AG04449 (cell line): ENCODE results near the gene LRFN3.

ENCODE experiments used
- CTCF ChIA-PET: fragments of 350-600 bp; formaldehyde crosslinking; extraction: SDS; loops from one replicate; lab custom pipeline; 2021; ENCODE audit warnings: antibody characterized with exemption; lab: Yijun Ruan, JAX
- POLR2A ChIA-PET: fragments of 400-600, 350-600 bp; formaldehyde crosslinking; extraction: SDS; loops from one replicate; lab custom pipeline; 2020; ENCODE audit warnings: antibody characterized with exemption, inconsistent platforms; lab: Yijun Ruan, JAX
- DNase-seq: peaks from one replicate; pipeline ENCODE4 v3.0.0-alpha.2; 2010; ENCODE audit warnings: low read depth, low spot score
- H3K4me3 ChIP-seq: 2 replicates; pipeline ENCODE4 v1.5.1; 2011; ENCODE audit warnings: low read depth, mild to moderate bottlenecking, control low read depth, low read length
- TF ChIP-seq, protein P1 (sequence below): IDR thresholded peaks from one replicate; pipeline ENCODE4 v1.5.1; 2011; ENCODE audit warnings: mild to moderate bottlenecking, moderate library complexity, low read length, control low read depth, inconsistent platforms; ENCODE audit not compliant: insufficient read depth; ENCODE audit errors: missing control alignments

The LRFN3 gene

DNA sequence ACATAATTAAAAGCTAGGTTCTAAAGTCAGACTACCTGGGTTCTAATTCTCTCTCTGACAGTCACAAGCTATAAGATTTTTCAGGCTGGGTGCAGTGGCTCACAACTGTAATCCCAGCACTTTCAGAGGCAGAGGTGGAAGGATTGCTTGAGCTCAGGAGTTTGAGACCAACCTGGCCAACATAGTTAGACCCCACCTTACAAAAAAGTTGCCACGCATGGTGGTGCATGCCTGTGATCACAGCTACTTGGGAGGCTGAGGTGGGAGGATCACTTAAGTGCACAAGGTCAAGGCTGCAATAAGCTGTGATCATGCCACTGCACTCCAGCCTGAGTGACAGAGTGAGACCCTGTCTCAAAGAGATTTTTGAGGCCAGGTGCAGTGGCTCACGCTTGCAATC lies 41.8 kb upstream of the LRFN3 start:
- POLR2A ChIA-PET: no interaction called here
- CTCF ChIA-PET: interaction anchor here (0.9 to 3.4 kb wide), 4 partner anchors 12 to 40 kb away, joined by 3 to 19 read pairs (median 9); no protein-coding TSS in a partner anchor

DNA sequence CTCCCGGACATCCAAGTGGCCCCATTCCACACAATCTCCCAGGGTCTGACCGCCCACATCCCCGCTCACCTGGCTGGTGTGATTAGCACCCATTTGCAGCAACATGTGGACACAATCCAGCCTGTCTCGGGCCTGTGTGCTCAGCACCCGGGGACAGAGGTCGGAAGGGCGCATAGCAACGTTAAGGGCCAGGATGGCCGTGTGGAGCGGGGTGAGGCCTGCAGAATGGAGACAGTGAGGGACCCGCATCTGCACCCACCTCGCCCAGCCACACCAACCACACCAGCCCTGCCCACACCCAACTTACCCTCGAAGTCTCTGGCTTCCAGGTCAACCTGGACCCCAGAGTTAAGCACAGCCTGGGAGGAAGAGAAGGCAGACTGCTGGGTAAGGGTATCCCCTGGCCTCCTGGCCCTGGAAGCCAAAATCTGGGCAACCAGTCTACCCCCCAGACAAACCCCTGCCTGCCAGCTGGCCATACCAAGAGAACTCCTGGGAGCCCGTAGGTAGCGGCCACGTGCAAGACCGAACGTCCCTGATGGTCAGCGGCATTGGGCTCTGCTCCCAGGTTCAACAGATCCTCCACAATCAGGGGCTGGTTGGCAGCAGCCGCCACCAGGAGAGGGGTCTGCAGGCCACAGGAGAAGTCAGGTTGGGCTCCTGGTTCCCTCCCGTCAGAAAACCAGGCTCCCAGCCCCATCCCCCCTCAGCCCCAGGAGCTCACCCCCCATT lies 40.1 kb upstream of the LRFN3 start:
- POLR2A ChIA-PET: no interaction called here
- DNase-seq: no peak
- CTCF ChIA-PET: interaction anchor here (0.6 to 3.4 kb wide), 2 partner anchors 13 to 27 kb away, joined by 3 to 19 read pairs; no protein-coding TSS in a partner anchor
- H3K4me3 ChIP-seq: no peak overlapping the region
- TF ChIP-seq, protein P1, sequence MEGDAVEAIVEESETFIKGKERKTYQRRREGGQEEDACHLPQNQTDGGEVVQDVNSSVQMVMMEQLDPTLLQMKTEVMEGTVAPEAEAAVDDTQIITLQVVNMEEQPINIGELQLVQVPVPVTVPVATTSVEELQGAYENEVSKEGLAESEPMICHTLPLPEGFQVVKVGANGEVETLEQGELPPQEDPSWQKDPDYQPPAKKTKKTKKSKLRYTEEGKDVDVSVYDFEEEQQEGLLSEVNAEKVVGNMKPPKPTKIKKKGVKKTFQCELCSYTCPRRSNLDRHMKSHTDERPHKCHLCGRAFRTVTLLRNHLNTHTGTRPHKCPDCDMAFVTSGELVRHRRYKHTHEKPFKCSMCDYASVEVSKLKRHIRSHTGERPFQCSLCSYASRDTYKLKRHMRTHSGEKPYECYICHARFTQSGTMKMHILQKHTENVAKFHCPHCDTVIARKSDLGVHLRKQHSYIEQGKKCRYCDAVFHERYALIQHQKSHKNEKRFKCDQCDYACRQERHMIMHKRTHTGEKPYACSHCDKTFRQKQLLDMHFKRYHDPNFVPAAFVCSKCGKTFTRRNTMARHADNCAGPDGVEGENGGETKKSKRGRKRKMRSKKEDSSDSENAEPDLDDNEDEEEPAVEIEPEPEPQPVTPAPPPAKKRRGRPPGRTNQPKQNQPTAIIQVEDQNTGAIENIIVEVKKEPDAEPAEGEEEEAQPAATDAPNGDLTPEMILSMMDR: no peak

More for the DNA sequence above, 41.8 kb upstream of the LRFN3 start:
- no peak overlapping the region for H3K4me3 ChIP-seq
- TF ChIP-seq, protein P1: no peak
- no peak for DNase-seq

DNA sequence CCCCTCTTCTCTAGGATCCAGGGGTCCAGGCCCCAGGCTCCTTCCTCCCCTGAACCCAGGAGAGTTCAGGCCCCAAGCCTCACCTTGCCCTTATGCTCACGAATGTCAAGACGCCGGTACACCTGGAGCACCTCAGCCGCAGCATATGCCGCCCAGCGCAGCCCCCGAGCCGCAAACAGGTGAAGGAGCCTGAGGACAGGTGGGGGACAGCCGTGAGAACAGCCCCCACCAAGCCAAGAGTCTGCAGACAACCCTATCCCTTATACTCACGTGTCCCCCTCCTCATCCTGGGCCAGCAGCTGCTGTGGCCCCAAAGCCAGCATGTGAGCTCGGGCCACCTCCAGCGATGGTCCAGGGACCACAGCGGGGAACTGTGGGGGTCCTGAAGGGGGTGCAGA lies 39.5 kb upstream of the LRFN3 start:
- H3K4me3 ChIP-seq: no peak overlapping the region
- ChIA-PET CTCF (interaction anchor here (0.6 to 3.4 kb wide), 2 partner anchors 14 to 26 kb away, joined by 3 to 19 read pairs; no protein-coding TSS in a partner anchor), POLR2A (no interaction called here)
- DNase-seq: no peak
- TF ChIP-seq, protein P1: no peak

DNA sequence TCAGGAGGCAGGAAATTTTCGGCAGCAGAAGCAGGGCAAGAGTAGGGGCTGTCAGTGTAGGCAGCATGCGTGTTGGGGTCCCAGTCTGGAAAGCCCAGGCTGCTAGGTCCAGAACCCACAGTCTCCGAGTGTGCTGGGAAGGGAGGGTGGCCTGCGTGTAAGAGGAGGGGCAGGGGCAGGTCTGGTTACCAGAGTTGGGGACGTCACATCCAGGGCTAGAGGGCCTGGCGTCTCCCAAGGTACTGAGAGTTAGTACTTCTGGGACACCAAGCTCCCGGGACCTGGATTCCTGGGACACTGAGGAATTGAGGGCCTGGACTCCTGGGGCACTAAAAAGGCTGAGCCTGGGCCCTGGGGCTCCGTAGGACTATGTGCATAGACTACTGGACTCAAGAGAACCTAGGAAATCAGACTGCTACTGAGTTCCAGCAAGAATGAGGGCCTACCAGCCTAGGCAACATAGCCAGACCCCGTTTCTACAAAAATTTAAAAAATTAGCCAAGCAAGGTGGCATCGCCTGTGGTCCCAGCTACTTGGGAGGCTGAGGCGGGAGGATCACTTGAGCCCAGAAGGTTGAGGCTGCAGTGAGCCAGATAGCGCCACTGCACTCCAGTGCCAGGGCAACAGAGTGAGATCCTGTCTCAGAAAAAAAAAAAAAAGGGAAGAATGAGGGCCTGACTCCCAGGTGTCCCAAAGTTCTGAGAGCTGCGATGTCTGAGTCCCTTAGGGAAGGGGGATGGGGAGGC lies 38.3 kb upstream of the LRFN3 start:
- POLR2A ChIA-PET: no interaction called here
- no peak for DNase-seq
- H3K4me3 ChIP-seq: peak overlapping the region; percentile 71
- CTCF ChIA-PET: interaction anchor here (1.0 kb wide), 1 partner anchor 16 kb away, joined by 4 read pairs; no protein-coding TSS in a partner anchor
- TF ChIP-seq, protein P1: no peak

DNA sequence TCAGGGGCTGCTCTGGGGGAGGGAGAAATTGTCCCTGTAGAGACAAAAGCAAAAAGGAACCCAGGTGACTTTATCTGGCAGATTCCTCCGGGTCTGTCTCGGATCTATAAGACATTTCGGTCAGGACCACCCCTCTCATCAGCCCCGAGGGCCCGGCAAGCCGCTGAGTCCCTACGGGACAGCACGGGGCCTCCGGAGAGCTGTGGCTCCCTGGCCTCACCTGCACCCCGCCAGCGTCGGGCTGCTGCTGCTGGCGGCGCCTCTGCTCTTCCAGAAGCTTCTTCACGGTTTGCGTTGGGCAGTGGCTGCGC lies 37.7 kb upstream of the LRFN3 start:
- ChIA-PET CTCF (interaction anchor here (1.0 kb wide), 1 partner anchor 17 kb away, joined by 4 read pairs; no protein-coding TSS in a partner anchor), POLR2A (no interaction called here)
- peak overlapping the region; percentile 71 for H3K4me3 ChIP-seq
- TF ChIP-seq, protein P1: no peak
- DNase-seq: no peak

DNA sequence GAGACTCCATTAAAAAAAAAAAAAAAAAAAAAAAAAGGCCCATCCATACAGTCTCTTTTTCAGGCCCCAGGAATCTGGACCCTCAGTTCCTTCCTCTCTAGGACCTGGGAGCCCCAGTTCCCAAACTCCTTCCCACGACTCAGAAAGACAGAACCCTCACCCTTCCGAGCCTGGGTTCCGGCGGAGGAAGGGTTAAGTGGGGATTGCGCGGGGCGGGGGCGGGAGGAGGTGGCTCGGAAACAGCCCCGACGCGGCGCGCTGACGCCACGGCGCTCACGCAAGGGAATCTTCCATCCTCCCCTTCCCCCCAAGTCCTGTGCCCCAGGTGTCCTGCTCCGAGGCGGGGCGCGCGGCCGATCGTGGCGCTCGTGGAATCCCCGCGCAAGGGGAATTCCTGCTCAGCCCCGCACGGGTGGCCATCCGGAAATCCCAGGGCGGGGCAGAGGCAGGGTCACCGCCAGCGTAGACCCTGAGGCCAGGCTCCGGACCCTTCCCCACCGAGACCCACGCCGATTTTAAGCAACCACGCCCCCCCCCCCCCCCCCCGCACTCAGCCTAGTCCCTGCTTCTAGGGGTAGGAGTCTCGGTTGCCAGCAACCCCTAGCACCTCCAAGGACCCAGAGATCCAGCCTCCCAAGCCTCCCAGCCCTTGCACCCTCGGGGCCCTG lies 36.5 kb upstream of the LRFN3 start:
- ChIA-PET POLR2A (no interaction called here), CTCF (interaction anchor here (1.8 kb wide), 1 partner anchor 33 kb away, joined by 7 read pairs; no protein-coding TSS in a partner anchor)
- TF ChIP-seq, protein P1: no peak
- peak; percentile 9 for DNase-seq
- peak overlapping the region; percentile 71 for H3K4me3 ChIP-seq
